Upper lobe of right lung (tissue), 1 donor: ENCODE measurements around the gene MYOT. TPM values are rescaled to one million over a fixed set of nuclear protein-coding genes. Genes with fewer than 3 reads are reported as not detected.

ENCODE experiments used
- ATAC-seq: fragments of 200-7000 bp; cut with Tn5 transposase; one replicate; pipeline ENCODE4 v1.9.1; 2020; ENCODE audit warnings: mild to moderate bottlenecking, moderate library complexity
- DNase-seq: peaks from one replicate; pipeline ENCODE4 v3.0.0-alpha.2; 2020
- H3K27ac ChIP-seq: fragments of 200-600 bp; one replicate; pipeline ENCODE4 v1.8.0; 2022
- H3K27me3 ChIP-seq: fragments of 200-600 bp; one replicate; pipeline ENCODE4 v1.8.0; 2022; ENCODE audit warnings: mild to moderate bottlenecking
- H3K36me3 ChIP-seq: fragments of 200-600 bp; one replicate; pipeline ENCODE4 v1.8.0; 2022
- H3K4me1 ChIP-seq: fragments of 200-600 bp; one replicate; pipeline ENCODE4 v1.8.0; 2022
- H3K4me3 ChIP-seq: fragments of 200-600 bp; one replicate; pipeline ENCODE4 v1.8.0; 2022; ENCODE audit warnings: mild to moderate bottlenecking
- H3K9me3 ChIP-seq: fragments of 200-600 bp; one replicate; pipeline ENCODE4 v1.8.0; 2022
- intact Hi-C: fragments of 100-400 bp; cut with DNase I; formaldehyde crosslinking; loops from one replicate; pipeline ENCODE4 v1.11.0; 2022
- total RNA-seq: library from RNA; stranded (reverse); fragmentation: NEBNext Ultra II Directional; extraction: Animal tissue kit (Norgen Biotek cat#: 25700); gene quantifications from one replicate; pipeline ENCODE4 v1.2.1, GENCODE V29; 2021
- TF ChIP-seq, protein P1 (sequence below): fragments of 200-600 bp; IDR thresholded peaks from one replicate; pipeline ENCODE4 v1.8.0; 2022; ENCODE audit warnings: antibody characterized with exemption
- donor health status: DM: no; HTN: yes; CAD: no; lungs with severe emphysema.

Gene MYOT
- total RNA-seq, 1 donor from 2014 or later = not detected

DNA sequence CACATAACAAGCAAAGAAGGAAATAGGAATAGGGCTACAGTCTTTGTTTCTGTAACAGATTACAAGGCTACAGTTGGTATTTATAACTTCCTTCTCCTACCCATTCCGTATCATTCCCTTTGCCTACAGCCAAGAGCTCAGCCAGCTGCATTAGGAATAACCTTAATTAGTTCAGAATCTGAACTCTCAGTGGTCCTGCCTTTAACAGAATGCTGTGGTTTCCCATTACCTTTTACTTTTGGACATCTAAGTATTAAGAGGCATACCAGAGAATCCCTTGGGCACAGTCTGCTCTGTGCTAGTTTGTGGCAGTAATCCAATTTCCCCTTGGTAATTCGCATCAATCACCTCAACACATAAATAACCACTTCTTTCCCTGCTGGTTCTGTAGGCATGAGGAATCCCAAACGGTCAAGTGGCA, 65.8 kb downstream of the MYOT start:
- no peaks in the 10 kb centered on the region for H3K9me3 ChIP-seq
- no peak overlapping the region for H3K4me3 ChIP-seq
- no peaks in the 10 kb centered on the region for H3K27me3 ChIP-seq
- intact Hi-C loops = no loop called here
- no peaks in the 10 kb centered on the region for H3K4me1 ChIP-seq
- TF ChIP-seq, protein P1, sequence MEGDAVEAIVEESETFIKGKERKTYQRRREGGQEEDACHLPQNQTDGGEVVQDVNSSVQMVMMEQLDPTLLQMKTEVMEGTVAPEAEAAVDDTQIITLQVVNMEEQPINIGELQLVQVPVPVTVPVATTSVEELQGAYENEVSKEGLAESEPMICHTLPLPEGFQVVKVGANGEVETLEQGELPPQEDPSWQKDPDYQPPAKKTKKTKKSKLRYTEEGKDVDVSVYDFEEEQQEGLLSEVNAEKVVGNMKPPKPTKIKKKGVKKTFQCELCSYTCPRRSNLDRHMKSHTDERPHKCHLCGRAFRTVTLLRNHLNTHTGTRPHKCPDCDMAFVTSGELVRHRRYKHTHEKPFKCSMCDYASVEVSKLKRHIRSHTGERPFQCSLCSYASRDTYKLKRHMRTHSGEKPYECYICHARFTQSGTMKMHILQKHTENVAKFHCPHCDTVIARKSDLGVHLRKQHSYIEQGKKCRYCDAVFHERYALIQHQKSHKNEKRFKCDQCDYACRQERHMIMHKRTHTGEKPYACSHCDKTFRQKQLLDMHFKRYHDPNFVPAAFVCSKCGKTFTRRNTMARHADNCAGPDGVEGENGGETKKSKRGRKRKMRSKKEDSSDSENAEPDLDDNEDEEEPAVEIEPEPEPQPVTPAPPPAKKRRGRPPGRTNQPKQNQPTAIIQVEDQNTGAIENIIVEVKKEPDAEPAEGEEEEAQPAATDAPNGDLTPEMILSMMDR = no peak
- peaks cover 21% of the 10 kb centered on the region for H3K36me3 ChIP-seq
- DNase-seq (no peak), ATAC-seq (no peak)
- H3K27ac ChIP-seq = no peak overlapping the region

DNA sequence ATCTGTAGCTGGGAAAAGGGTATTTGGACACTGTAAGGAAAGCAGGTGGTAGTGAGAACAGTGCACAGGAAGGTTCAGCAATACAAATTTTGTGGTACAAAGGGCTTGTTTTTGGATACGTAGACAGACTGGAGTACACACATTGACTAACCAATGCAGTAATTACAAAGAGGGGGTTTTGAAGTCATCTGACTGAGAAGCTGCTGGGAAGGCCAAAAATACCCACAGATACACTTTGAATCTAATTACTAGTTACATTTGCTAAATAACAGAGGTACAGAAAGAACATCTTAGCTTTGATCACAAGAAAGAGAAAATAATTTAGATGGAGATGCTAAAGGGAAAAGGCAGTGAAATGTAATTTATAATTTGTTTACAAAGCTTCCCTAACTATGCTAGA, 67.5 kb downstream of the MYOT start:
- no peaks in the 10 kb centered on the region for H3K27me3 ChIP-seq
- ATAC-seq (no peak), DNase-seq (no peak)
- no peak overlapping the region for H3K27ac ChIP-seq
- H3K9me3 ChIP-seq = no peaks in the 10 kb centered on the region
- H3K4me3 ChIP-seq = no peak overlapping the region
- H3K4me1 ChIP-seq = no peaks in the 10 kb centered on the region
- TF ChIP-seq, protein P1 = no peak
- intact Hi-C loops = no loop called here
- peaks cover 38% of the 10 kb centered on the region for H3K36me3 ChIP-seq

DNA sequence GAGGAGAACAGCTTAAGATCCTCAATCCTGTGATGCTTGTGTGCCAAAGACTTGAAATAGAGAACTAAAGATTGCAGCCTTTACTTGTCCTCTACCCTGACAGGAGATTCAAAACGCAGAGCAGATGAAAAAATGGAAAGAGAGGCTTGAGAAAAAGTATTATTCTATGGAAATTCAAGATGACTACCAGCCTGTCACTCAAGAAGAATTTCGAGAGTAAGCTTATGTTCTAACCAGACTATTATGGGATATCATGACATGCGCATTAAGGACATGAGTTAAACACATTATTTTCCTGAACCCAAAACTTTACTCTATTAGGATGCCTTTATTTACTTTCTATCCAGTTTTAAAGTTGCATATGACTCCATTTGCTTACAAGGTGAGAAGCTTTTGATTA, 68.0 kb downstream of the MYOT start:
- TF ChIP-seq, protein P1 = no peak
- no peak overlapping the region for H3K27ac ChIP-seq

More for the DNA sequence above, 68.0 kb downstream of the MYOT start:
- no peak for ATAC-seq
- Histone ChIP-seq H3K27me3 (no peaks in the 10 kb centered on the region), H3K4me3 (no peak overlapping the region), H3K4me1 (no peaks in the 10 kb centered on the region), H3K9me3 (no peaks in the 10 kb centered on the region), H3K36me3 (peaks cover 43% of the 10 kb centered on the region)
- intact Hi-C loops = no loop called here
- DNase-seq = no peak

Other genes starting within 250 kb of the MYOT start
- 6.8 TPM for gene KLHL3, start 131.8 kb upstream of the MYOT start, total RNA-seq
- 22.8 TPM for gene HNRNPA0, start 113.5 kb upstream of the MYOT start, total RNA-seq
- not detected for gene PKD2L2, start 21.6 kb downstream of the MYOT start, total RNA-seq
- gene FAM13B, start 165.2 kb downstream of the MYOT start, total RNA-seq = 42.4 TPM
- not detected for gene WNT8A, start 216.2 kb downstream of the MYOT start, total RNA-seq